ENCODE results near the gene SLC25A25. TPM values are rescaled to one million over a fixed set of nuclear protein-coding genes. Genes with fewer than 3 reads are reported as not detected.
A peak's percentile ranks its signal among the peaks of the same experiment; 100 is the strongest.

The SLC25A25 gene
- total RNA-seq, 2 donors from 2014 or later = 30.1 to 33.9 TPM

GRCh38 chr9:128117613-128118471 lies 49.8 kb downstream of the SLC25A25 start:
- ATAC-seq (ENCODE audit: insufficient number of reproducible peaks, low FRiP score, low read depth) (no peak), DNase-seq (ENCODE audit: low spot score) (peak; percentile 67)
- peak; percentile 100 for TF ChIP-seq CTCF (IDR thresholded peaks at IDR 0.05)
- Histone ChIP-seq H3K9me3 (no peaks in the 10 kb centered on the region), H3K4me3 (no peak overlapping the region), H3K36me3 (peaks cover 20% of the 10 kb centered on the region), H3K27me3 (replicated peaks; ENCODE audit: insufficient read depth) (no peaks in the 10 kb centered on the region), H3K4me1 (ENCODE audit: control insufficient read depth in 1 of 2, low read depth in 2 of 2) (peaks cover 0 to 8% of the 10 kb centered on the region in 2 donors), H3K27ac (no peak overlapping the region)

- DNase-seq (ENCODE audit: low spot score) (no peak), ATAC-seq (ENCODE audit: insufficient number of reproducible peaks, low FRiP score, low read depth) (no peak)
- Histone ChIP-seq H3K36me3 (peaks cover 21% of the 10 kb centered on the region), H3K4me1 (ENCODE audit: control insufficient read depth in 1 of 2, low read depth in 2 of 2) (peaks cover 0 to 8% of the 10 kb centered on the region in 2 donors), H3K9me3 (no peaks in the 10 kb centered on the region), H3K27ac (no peak overlapping the region), H3K4me3 (no peak overlapping the region), H3K27me3 (replicated peaks; ENCODE audit: insufficient read depth) (no peaks in the 10 kb centered on the region)
- TF ChIP-seq CTCF (IDR thresholded peaks at IDR 0.05) = no peak
Measured at GRCh38 chr9:128118472-128118857, 50.4 kb downstream of the SLC25A25 start.

GRCh38 chr9:128118971-128119665 lies 51.1 kb downstream of the SLC25A25 start:
- DNase-seq (ENCODE audit: low spot score) (no peak), ATAC-seq (ENCODE audit: insufficient number of reproducible peaks, low FRiP score, low read depth) (no peak)
- no peak for TF ChIP-seq CTCF (IDR thresholded peaks at IDR 0.05)
- H3K4me3 ChIP-seq = no peak overlapping the region
- H3K9me3 ChIP-seq = no peaks in the 10 kb centered on the region
- H3K36me3 ChIP-seq = peaks cover 17% of the 10 kb centered on the region
- no peak overlapping the region for H3K27ac ChIP-seq
- peaks cover 0 to 8% of the 10 kb centered on the region in 2 donors for H3K4me1 ChIP-seq (ENCODE audit: control insufficient read depth in 1 of 2, low read depth in 2 of 2)
- no peaks in the 10 kb centered on the region for H3K27me3 ChIP-seq (replicated peaks; ENCODE audit: insufficient read depth)

GRCh38 chr9:128120061-128120740 lies 52.2 kb downstream of the SLC25A25 start:
- TF ChIP-seq CTCF (IDR thresholded peaks at IDR 0.05) = no peak
- H3K4me1 ChIP-seq (ENCODE audit: control insufficient read depth in 1 of 2, low read depth in 2 of 2) = peaks cover 2 to 9% of the 10 kb centered on the region in 2 donors
- H3K27me3 ChIP-seq (replicated peaks; ENCODE audit: insufficient read depth) = no peaks in the 10 kb centered on the region
- H3K36me3 ChIP-seq = peaks cover 13% of the 10 kb centered on the region
- no peak overlapping the region for H3K27ac ChIP-seq
- ATAC-seq (ENCODE audit: insufficient number of reproducible peaks, low FRiP score, low read depth) = no peak
- DNase-seq (ENCODE audit: low spot score) = no peak
- H3K9me3 ChIP-seq = no peaks in the 10 kb centered on the region
- no peak overlapping the region for H3K4me3 ChIP-seq
